ENCODE results near the gene SAMD13.
"Not testable (repeated sequence)": the region's sequence is repeated elsewhere in the genome, so short reads cannot be mapped to it uniquely, and the experiment has no call there.

SAMD13 gene

GRCh38 chr1:84286071-84286470 is 15.4 kb upstream of the SAMD13 start:
- DNase-seq (ENCODE audit: low spot score): no peak

- not testable (repeated sequence) for DNase-seq (ENCODE audit: low spot score)
Observed at GRCh38 chr1:84287389-84287788, 14.1 kb upstream of the SAMD13 start.

DNA sequence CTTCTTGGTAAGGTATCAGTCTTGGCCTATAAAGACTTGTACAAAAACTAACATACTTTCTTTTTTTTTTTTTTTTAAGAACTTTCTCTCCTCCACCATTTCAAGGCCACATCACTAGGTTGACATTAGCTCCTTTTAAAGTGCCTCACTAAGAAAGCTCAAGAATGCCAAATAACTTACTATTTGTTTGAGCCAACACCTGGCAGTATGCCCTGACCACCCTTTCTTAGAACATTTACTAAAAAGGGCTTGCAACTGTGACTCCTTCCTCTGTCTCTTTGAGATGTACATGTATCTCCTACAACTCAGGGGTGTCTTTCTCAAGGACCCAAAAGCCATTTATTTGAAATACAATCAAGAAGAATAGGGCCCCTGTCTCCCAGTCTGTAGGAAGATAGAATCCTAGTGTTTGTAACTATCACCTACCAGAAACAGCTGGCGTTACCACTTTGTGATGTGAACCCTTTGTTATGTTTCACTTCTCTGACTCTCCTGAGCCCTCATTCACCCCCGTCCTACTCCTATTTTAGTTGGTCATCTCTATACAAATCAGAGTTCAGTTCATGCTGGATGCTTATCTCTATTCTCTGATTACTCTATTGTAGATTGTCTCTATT is 12.2 kb upstream of the SAMD13 start:
- DNase-seq (ENCODE audit: low spot score): no peak

GRCh38 chr1:84291882-84292655 is 9.4 kb upstream of the SAMD13 start:
- DNase-seq (ENCODE audit: low spot score): no peak

GRCh38 chr1:84293766-84294165 is 7.7 kb upstream of the SAMD13 start:
- DNase-seq (ENCODE audit: low spot score): no peak

- DNase-seq (ENCODE audit: low spot score): no peak
Observed at GRCh38 chr1:84294751-84295150, 6.8 kb upstream of the SAMD13 start.

DNA sequence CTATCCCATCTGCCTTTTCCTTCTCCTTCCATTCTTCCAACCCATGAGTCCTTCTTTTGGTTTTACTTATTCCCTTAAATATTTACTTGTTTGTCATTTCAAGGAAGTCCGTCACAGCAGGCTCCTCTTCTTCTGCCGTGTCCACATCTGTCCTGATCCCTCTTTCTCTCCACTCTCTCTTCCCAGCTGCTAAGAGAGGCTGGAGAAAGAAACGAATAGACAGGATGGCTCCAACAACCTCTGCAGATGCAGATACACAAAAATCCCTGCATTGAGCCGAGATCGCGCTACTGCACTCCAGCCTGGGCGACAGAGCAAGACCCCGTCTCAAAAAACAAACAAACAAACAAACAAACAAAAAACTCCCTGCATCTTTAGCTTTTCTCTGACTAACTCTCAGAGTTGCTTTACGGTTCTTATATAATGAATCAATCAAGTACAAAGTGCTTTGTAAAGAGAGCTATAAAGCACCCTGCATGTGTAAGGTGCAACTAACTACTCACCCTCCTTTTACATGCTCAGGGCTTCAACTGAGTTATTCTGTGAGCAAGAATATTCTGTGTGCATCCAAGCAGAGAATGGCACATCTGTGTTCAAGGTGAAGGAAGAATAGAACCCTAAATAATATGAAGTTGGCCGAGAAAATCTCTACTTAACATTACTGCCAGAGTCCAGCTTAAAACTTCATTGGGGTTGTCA is 3.8 kb upstream of the SAMD13 start:
- DNase-seq (ENCODE audit: low spot score): no peak

GRCh38 chr1:84298328-84298683 is 3.2 kb upstream of the SAMD13 start:
- peak; percentile 51 for DNase-seq (ENCODE audit: low spot score)

- peak; percentile 48 for DNase-seq (ENCODE audit: low spot score)
Observed at GRCh38 chr1:84298684-84299535, 2.6 kb upstream of the SAMD13 start.

GRCh38 chr1:84299536-84300170 is 1.9 kb upstream of the SAMD13 start:
- peak; percentile 2 for DNase-seq (ENCODE audit: low spot score)

- DNase-seq (ENCODE audit: low spot score): no peak
Observed at GRCh38 chr1:84300501-84300900, 1.0 kb upstream of the SAMD13 start.

DNA sequence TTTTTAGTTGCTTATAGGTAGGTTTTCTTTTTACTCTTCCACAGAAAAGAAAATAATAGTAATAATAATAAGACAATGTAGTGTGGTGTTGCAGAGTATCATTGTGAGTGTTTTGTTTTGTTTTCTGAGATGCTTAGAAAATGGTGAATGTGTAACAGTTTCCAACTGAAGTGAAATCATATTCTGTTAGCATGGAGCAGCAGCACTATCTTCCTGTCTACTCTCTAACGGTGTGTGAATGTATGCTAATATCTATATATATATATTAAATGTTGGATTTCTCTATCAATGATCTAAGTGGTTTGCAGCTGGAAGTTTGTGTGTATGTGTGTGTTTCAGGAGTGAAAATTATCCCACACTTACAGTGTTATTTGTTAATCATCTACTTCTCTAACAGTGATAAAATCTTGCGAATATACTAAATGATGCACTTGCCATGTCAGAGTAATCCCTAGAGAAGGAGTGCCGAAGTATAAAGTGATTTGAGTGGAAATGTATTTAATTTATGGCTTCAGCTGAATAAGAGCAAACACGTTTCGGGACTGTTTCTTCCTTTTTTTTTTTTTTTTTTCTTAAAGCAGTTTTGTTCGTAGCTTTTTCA is 377 bp downstream of the SAMD13 start:
- DNase-seq (ENCODE audit: low spot score): no peak

DNA sequence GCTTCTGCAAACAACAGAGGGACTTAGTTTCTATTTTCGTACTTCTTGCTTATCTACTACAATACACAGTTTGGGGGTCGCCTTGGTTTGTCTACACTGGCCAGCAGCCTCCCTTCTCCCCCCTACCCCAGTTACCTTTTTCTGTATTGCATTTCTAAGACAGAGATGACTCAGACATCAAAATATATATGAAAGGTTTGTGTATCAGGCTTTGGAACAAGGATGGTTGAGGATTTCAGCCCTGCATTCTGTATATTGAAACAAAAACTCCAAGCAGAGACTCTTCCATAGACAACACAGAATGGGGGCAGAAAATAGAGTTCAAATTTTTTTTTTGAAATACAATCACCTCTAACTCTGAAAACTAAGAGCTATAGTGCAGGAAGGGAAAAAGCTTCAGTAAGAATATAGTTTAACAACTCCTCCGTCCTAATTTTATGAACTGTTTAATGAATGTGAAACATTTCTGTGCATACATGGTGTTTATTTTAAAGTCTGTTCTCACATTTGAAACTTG is 1.9 kb downstream of the SAMD13 start:
- peak; percentile 2 for DNase-seq (ENCODE audit: low spot score)

- DNase-seq (ENCODE audit: low spot score): no peak
Observed at GRCh38 chr1:84307398-84307797, 5.9 kb downstream of the SAMD13 start.

GRCh38 chr1:84311296-84311695 is 9.8 kb downstream of the SAMD13 start:
- DNase-seq (ENCODE audit: low spot score): no peak

GRCh38 chr1:84319662-84320061 is 18.2 kb downstream of the SAMD13 start:
- DNase-seq (ENCODE audit: low spot score): no peak

DNA sequence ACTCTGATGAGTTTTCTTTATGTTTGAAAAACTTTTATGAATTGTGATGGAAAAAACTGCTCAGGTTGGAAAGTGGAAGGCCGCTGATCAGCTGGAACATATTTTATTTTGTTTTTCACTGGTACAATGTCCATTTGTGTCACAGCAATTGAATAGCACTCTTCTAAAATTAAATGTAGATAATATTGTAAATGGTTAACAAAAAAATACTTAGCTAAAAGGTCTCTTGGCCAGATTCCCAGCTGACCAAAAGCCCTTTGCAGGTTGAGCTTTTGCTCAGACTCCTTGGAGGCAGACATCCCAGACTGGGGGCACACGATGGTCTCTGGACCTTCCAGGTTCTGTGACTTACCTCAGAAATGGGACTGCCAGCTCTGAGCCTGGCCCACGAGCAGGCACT is 26.3 kb downstream of the SAMD13 start:
- DNase-seq (ENCODE audit: low spot score): no peak

GRCh38 chr1:84330125-84330984 is 28.8 kb downstream of the SAMD13 start:
- DNase-seq (ENCODE audit: low spot score): no peak

DNA sequence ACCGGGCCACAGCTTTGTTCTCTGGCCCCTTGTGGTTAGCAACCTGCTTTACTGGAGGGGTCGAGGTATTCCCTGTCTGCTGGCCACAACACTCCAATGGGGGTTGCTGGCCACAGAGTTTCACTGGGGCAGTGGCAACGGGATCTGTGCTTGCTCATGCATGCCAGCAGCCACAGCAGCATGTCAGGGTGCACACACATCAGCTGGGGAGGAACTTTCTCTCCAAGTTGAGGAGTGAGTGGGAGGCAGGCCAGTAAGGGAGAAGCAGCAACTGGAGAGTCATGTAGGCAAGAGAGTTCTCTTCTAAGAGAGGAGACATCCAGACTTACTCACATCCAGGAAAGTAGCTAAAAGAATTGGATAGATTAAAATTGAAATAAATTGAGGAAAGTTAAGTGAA is 38.0 kb downstream of the SAMD13 start:
- no peak for DNase-seq (ENCODE audit: low spot score)

DNA sequence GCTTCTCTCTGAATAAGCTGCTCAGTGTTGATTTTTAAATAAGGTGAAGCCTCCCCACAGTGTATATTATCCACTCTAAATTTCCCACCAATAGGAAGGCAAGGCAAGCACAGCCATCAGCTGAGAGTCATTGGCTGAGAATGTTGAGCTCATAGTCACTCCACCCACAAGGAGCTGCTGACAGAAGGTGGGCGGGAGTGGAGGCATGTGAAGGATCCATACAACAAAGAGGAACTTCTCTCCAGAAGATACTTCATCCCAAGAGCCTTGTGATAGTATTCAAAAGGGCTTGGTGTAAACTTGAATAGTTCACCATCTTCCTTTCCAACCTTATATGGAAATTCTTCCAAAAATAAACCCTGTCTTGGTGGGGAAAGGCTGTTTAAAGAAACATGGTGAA is 42.8 kb downstream of the SAMD13 start:
- DNase-seq (ENCODE audit: low spot score): no peak
